Caco-2 (cell line): Measurements from ENCODE around the gene DBF4B. TPM values are rescaled to one million over a fixed set of nuclear protein-coding genes. Genes with fewer than 3 reads are reported as not detected.
A peak's percentile ranks its signal among the peaks of the same experiment; 100 is the strongest.

Source experiments
- BruUV-seq: library from RNA; stranded (reverse); fragments of 400-500 nt; replicated peaks from 2 replicates; lab custom pipeline; 2021; lab: Mats Ljungman, UMichigan
- CTCF ChIA-PET: fragments of 300-600 bp; sonication (Branson Sonifier 250); formaldehyde crosslinking; loops from one replicate; lab custom pipeline; 2022; ENCODE audit warnings: antibody characterized with exemption; lab: Charles Lee
- POLR2A ChIA-PET: fragments of 300-600 bp; sonication (Branson Sonifier 250); formaldehyde crosslinking; loops from one replicate; lab custom pipeline; 2022; ENCODE audit warnings: antibody characterized with exemption; lab: Charles Lee
- DNase-seq, 2 experiments: peaks; one replicate each; pipeline versions ENCODE4 v3.0.0 to v3.0.0-alpha.2; 2020 to 2022
- H3K27me3 ChIP-seq: replicated peaks from 2 replicates; pipeline ENCODE4 v1.6.0; 2011; ENCODE audit warnings: low read length; ENCODE audit not compliant: control insufficient read depth, insufficient read depth
- H3K36me3 ChIP-seq: 2 replicates; pipeline ENCODE4 v1.5.1; 2011; ENCODE audit warnings: low read length; ENCODE audit not compliant: control insufficient read depth, insufficient read depth
- H3K4me1 ChIP-seq: fragments of 250-450 bp; sonication (Bioruptor Pico); 2 replicates; pipeline ENCODE4 v1.5.1; 2020; ENCODE audit warnings: mild to moderate bottlenecking
- H3K4me3 ChIP-seq: 2 replicates; pipeline ENCODE4 v1.5.1; 2011; ENCODE audit warnings: low read depth, mild to moderate bottlenecking, control low read depth, low read length
- H3K9me3 ChIP-seq: fragments of 250-450 bp; sonication (Bioruptor Pico); 2 replicates; pipeline ENCODE4 v1.5.1; 2020; ENCODE audit warnings: mild to moderate bottlenecking, moderate library complexity
- H3K27ac Mint-ChIP-seq: one replicate; pipeline ENCODE4 v1.8.0; 2022; ENCODE audit warnings: mixed read lengths; ENCODE audit not compliant: unreplicated experiment
- H3K27me3 Mint-ChIP-seq: one replicate; pipeline ENCODE4 v1.8.0; 2022; ENCODE audit warnings: mixed read lengths; ENCODE audit not compliant: insufficient read depth, unreplicated experiment
- H3K36me3 Mint-ChIP-seq: one replicate; pipeline ENCODE4 v1.8.0; 2022; ENCODE audit warnings: mild to moderate bottlenecking, mixed read lengths; ENCODE audit not compliant: insufficient read depth, unreplicated experiment
- H3K4me1 Mint-ChIP-seq: one replicate; pipeline ENCODE4 v1.8.0; 2022; ENCODE audit warnings: low read depth, mixed read lengths; ENCODE audit not compliant: unreplicated experiment
- H3K4me3 Mint-ChIP-seq: one replicate; pipeline ENCODE4 v1.8.0; 2022; ENCODE audit warnings: mild to moderate bottlenecking, moderate library complexity, mixed read lengths; ENCODE audit not compliant: unreplicated experiment
- H3K9me3 Mint-ChIP-seq: one replicate; pipeline ENCODE4 v1.8.0; 2022; ENCODE audit warnings: mixed read lengths; ENCODE audit not compliant: unreplicated experiment
- CTCF ChIP-seq, 2 experiments: fragments of 200-600 bp in 1 of 2; IDR thresholded peaks; 1 replicate in 1 of 2; 2 replicates in 1 of 2; pipeline versions ENCODE4 v1.5.1 to v1.8.0; 2011 to 2022; ENCODE audit warnings: antibody characterized with exemption in 1 of 2, control low read depth in 1 of 2, inconsistent platforms in 1 of 2, low read depth in 1 of 2, low read length in 1 of 2, mild to moderate bottlenecking in 1 of 2, moderate library complexity in 1 of 2; ENCODE audit not compliant: insufficient read depth in 1 of 2, severe bottlenecking in 1 of 2, unreplicated experiment in 1 of 2
- intact Hi-C: fragments of 100-400 bp; cut with micrococcal nuclease; formaldehyde crosslinking; loops from one replicate; pipeline ENCODE4 v1.10.0; 2022; ENCODE audit not compliant: unreplicated experiment
- total RNA-seq: library from RNA; stranded (reverse); gene quantifications from 2 replicates; pipeline ENCODE4 v1.2.3, GENCODE V29; 2022

DBF4B gene
- total RNA-seq, 1 experiment from 2014 or later = 34.2 TPM

DNA sequence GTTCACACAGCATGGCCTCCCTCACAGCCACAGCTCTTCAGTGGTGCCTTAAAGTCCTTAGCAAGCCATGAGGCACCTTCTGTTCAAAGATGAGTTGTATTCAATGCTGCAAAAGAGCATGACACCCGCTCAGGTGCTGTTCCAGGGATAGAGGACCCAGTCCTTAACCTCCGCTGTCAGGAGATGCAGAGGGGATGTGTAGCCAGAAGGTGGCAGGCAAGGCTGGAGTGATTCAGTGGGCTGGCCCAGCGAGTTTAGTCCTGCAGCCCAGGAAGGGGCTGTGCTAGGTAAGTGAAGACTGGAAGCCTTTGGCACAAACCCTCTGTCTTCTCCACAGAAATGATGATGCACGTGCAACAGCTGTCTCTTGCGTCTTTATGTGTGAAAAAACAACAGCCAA is 25.3 kb downstream of the DBF4B start:
- DNase-seq = peak in 1 of 2 experiments; percentile 53
- POLR2A ChIA-PET = no interaction called here
- no TSS peak for BruUV-seq

GRCh38 chr17:44734272-44734671 is 25.8 kb downstream of the DBF4B start:
- H3K9me3 ChIP-seq = no peaks in the 10 kb centered on the region
- CTCF ChIA-PET = interaction anchor here (0.7 kb wide), 1 partner anchor 300 kb away, joined by 3 read pairs; no protein-coding TSS in a partner anchor
- intact Hi-C loops = no loop called here
- Mint-ChIP-seq H3K4me3 (no peak overlapping the region), H3K27ac (no peak overlapping the region), H3K36me3 (peaks cover 49% of the 10 kb centered on the region), H3K4me1 (no peaks in the 10 kb centered on the region), H3K9me3 (no peaks in the 10 kb centered on the region), H3K27me3 (no peaks in the 10 kb centered on the region)
- POLR2A ChIA-PET = no interaction called here
- H3K4me1 ChIP-seq = no peaks in the 10 kb centered on the region
- no TSS peak for BruUV-seq
- H3K27me3 ChIP-seq = no peaks in the 10 kb centered on the region
- DNase-seq = no peak
- no peaks in the 10 kb centered on the region; the same call in 1 of the 2 replicates for H3K36me3 ChIP-seq
- H3K4me3 ChIP-seq = no peak overlapping the region
- no peak for TF ChIP-seq CTCF (IDR thresholded peaks at IDR 0.05; ENCODE audit: insufficient read depth in 1 of 2, low read depth in 1 of 2, low read length in 1 of 2, severe bottlenecking in 1 of 2, unreplicated experiment in 1 of 2)

More for the DNA sequence above, 25.3 kb downstream of the DBF4B start:
- no peaks in the 10 kb centered on the region for H3K27me3 Mint-ChIP-seq
- H3K9me3 ChIP-seq = no peaks in the 10 kb centered on the region
- H3K27me3 ChIP-seq = no peaks in the 10 kb centered on the region
- CTCF ChIA-PET = interaction anchor here (0.7 kb wide), 1 partner anchor 301 kb away, joined by 3 read pairs; no protein-coding TSS in a partner anchor
- no peaks in the 10 kb centered on the region for H3K4me1 Mint-ChIP-seq
- H3K36me3 Mint-ChIP-seq = peaks cover 50% of the 10 kb centered on the region
- H3K4me3 Mint-ChIP-seq = no peak overlapping the region
- H3K36me3 ChIP-seq = no peaks in the 10 kb centered on the region; the same call in 1 of the 2 replicates
- no peak overlapping the region for H3K27ac Mint-ChIP-seq
- no peak overlapping the region for H3K4me3 ChIP-seq
- TF ChIP-seq CTCF (IDR thresholded peaks at IDR 0.05; ENCODE audit: insufficient read depth in 1 of 2, low read depth in 1 of 2, low read length in 1 of 2, severe bottlenecking in 1 of 2, unreplicated experiment in 1 of 2) = peak; percentile 37 to 52
- intact Hi-C loops = no loop called here
- no peaks in the 10 kb centered on the region for H3K4me1 ChIP-seq
- H3K9me3 Mint-ChIP-seq = no peaks in the 10 kb centered on the region

DNA sequence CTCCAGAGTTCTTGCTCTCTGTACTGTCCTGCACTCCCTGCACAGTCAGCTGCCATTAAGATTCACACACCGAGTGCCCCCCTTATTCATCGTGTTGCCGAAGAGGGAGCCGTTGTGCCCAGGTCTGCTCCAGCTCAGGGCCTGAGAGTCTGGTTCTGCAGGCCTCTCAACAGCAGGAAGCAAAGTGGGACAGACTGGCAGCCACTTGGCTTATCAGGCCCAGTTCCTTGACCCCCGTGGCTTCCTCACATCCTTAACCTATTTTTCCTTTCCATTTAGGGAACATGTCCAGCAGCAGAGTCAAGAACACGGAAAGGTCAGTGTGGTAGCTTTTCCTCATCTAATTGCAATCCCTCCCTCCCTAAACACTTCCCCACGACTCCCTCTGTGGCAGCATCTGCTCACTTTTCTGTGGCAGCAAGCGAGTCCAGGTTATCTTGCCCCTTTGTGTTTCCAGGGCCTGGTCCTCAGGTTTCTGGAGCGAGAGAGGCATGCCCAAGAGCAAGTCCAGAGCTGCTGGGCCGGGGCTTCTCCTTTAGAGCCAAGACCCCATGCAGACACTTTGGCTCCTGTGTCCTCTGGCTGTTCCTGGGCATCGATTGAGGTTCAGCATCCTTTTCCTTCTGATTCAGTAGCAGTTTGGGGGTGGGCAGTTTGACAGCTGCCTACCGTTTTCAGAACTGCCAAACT is 28.2 kb downstream of the DBF4B start:
- Mint-ChIP-seq H3K4me1 (no peaks in the 10 kb centered on the region), H3K27me3 (no peaks in the 10 kb centered on the region), H3K36me3 (peaks cover 40% of the 10 kb centered on the region), H3K27ac (no peak overlapping the region), H3K4me3 (no peak overlapping the region), H3K9me3 (no peaks in the 10 kb centered on the region)
- no TSS peak for BruUV-seq
- CTCF ChIA-PET = no interaction called here
- POLR2A ChIA-PET = no interaction called here
- Histone ChIP-seq H3K27me3 (no peaks in the 10 kb centered on the region), H3K36me3 (no peaks in the 10 kb centered on the region; the same call in 1 of the 2 replicates), H3K4me1 (no peaks in the 10 kb centered on the region), H3K9me3 (no peaks in the 10 kb centered on the region), H3K4me3 (no peak overlapping the region)
- no peak for TF ChIP-seq CTCF (IDR thresholded peaks at IDR 0.05; ENCODE audit: insufficient read depth in 1 of 2, low read depth in 1 of 2, low read length in 1 of 2, severe bottlenecking in 1 of 2, unreplicated experiment in 1 of 2)
- intact Hi-C loops = no loop called here
- DNase-seq = no peak
